HG03378 (cell line): Measurements from ENCODE around the gene DCDC1.

Experiments
- ATAC-seq: cut with Tn5 transposase; IDR thresholded peaks from one replicate; pipeline ENCODE4 v1.9.1; 2021; ENCODE audit warnings: mild to moderate bottlenecking, moderate library complexity; ENCODE audit not compliant: unreplicated experiment

Gene DCDC1

DNA sequence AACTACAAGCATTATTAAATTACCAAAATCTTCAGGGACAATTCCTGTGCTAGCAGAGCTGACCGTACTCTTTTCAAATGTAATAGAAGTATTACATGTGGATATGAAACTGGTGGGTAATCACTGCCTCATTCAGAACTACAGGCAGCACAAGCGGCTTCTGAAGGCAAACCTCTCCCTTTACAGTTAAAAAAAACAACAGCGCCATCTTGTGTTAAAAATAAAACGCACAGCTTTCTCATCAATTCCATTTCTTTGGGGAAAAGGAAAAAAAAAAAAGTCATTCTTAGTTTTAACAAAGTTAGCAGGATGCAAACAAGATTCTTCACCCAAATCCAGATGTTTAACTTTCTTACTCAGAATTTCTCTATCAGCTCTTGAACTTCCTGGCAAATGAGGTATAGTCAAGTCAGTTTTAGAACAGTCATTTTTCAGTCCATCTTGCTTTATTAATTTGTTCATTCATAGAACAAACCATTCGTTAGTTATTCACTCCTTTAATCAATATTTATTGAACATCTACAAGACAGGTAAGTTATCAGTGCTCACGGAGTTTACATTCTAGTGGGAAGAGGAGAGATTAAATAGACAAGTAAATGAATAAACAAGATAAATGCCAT, 451.6 kb downstream of the DCDC1 start:
- ATAC-seq = peak; percentile 71

DNA sequence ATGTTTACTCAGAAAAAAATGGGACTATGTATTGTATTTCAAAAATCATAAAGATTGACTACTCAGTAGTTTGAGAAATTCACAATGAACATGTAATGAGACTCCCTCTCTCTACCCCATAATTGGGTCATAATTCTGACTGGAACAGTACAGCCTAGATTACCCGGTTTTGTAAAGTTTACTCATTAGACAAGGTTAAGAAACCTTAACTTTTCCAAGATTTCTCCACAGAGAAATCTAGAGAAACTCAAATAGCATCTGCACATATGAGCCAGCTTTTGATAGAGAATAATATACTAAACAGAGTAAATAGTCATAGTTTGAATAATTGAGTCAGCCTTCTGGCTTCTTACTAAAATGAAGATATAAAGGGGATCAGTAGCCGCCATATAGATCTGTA, 452.3 kb downstream of the DCDC1 start:
- no peak for ATAC-seq

DNA sequence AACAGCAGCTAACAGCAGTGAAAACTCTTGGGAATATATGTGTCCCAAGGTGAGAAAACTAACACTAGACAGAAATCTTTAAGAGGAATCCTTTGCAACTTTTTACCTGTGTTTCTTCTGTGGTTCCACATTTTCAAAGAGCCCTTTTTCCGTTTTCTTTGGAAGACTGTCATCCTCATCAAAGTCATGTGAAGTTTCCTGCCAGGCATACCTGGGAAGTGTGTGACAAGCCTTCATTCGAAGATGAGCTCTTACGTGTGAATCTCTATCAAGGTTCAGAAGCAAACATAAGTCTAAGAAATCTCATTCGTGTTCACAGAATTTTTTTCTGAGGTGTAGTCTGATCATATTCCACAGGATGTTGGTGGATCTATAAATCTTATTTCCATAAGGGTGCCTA, 452.8 kb downstream of the DCDC1 start:
- no peak for ATAC-seq

DNA sequence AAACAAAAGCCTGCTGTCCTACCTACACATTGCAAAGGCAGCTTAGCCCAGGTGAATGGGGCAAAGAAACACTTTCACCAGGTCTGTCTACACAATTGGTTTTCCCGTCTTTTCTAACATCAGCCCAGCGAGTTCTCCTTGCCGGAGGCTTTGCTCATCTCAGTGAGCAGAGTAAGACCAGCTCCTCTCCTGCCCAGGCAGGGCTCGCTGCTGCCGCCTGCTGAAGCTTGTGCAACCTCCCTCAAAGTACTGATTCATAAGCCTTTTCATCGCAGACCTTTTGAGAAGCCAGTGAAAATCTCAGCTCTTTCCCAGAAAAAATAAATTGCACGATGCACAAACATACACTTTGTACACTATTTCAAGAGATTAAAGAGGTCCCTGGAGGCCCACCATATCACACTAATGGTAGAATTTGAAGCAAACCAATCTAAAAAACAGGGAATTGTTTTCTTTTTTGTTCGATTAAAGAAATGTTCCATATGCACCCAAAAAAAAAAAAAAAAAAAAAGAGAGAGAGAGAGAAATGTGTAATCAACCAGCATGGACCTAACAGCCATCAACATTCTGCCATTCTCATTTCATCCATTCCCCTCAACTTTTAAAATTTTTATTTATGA, 455.3 kb downstream of the DCDC1 start:
- no peak for ATAC-seq

DNA sequence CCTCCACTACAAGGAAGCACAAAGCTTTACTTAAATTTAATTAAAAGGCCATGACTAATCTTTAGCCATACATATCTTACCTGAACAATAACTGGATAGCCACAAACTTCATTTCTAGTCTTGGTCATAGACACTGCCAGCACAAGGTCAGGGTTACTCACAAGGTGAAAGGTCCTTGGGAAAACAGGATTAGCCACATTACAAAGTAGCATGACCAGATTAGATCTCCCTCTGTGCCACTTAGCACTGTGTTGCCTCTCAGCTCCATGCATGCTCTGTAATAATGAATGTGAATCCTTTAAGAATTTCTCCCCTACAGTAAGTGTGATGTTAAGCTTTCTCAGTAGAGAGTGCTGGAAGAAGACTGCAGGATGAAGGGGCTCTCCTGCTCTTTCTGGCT, 458.3 kb downstream of the DCDC1 start:
- no peak for ATAC-seq

DNA sequence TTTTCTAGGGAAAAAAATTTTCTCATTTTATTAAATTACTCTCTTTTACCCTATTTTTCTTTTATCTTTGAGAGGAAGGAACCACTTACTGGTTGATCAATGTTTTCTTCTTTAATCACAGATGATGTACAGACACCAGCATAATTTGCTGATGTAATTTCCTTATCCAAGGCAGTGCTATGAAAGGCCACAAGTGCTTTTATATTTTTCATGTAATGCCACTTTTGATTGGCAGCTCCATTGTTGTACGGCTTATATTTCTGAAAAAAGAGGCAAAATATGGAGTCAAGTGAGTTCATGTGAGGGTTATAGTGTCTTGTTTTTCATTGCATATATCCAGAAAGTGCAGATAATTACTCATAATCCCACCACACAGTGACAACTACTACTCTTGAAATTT, 460.7 kb downstream of the DCDC1 start:
- no peak for ATAC-seq

DNA sequence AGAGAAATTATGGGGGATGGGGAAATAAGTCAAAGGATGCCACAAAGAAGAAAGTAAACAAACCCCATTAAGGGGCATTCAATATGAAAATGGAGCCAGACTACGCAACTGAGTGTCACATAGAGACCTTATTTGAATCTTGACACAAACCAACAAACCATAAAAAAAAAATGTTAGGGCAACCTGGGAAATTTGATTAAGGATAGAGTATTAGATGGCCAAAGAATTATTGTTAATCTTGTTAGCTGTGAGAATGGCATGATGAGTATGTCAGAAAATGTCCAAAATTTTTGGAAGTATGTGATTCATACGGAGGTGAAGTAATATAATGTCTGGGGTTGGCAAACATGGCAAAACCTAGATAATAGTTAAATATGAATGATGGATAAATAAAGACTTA, 461.3 kb downstream of the DCDC1 start:
- no peak for ATAC-seq

DNA sequence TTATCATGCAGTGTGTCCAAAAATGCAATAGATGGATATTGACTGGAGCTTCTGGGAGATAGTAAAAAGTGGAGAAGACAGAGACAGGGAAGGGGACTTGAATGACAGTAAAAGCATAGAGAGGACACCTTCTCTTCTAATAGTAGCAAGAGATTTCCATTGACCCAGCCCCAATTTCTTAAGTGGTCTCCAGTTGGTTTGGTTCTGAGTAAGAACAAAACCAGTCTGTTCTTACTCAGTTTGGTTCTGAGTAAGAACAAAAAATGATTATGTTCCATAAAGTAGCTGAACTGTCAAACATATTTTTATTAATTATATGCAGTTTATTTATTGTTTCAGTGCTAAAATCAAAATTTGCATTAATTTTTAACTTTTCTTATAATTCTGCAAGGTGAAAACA, 466.6 kb downstream of the DCDC1 start:
- no peak for ATAC-seq

DNA sequence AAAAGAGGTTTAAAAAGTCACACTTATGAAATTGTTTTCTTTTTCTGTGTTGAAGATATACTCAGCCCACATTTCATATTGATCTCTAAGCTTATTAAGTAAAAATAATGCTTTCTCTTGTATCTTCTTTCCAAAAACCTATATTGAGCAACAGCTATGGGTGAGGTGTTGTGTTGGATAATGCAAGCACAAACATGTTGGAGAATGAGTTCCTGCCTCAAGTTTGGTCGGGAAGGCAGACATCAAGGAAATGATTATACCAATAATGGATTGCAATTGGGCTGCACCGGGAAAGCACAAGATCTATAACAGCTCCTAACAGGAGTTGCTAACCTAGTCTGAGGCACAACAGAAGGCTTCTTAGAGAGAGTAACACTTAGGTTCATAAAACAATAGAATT, 474.5 kb downstream of the DCDC1 start:
- ATAC-seq = no peak

DNA sequence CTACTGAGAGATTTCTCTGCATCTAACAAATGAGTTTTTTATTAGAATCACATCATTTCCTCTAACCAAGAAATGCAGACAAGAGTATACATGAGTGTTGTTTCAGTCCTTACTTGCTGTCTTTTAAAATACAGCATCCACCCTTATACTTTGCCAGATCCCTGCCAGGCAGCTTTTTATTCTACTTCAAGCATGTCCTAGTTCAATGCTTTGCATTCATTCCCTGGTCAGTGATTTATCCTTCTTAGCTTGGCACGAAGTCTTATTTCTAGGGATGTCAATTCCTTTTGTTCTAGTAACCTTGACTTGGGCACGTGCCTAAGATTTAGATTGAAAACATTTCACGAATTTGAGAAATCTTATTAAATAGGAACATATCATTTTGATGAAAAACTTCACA, 476.2 kb downstream of the DCDC1 start:
- no peak for ATAC-seq

DNA sequence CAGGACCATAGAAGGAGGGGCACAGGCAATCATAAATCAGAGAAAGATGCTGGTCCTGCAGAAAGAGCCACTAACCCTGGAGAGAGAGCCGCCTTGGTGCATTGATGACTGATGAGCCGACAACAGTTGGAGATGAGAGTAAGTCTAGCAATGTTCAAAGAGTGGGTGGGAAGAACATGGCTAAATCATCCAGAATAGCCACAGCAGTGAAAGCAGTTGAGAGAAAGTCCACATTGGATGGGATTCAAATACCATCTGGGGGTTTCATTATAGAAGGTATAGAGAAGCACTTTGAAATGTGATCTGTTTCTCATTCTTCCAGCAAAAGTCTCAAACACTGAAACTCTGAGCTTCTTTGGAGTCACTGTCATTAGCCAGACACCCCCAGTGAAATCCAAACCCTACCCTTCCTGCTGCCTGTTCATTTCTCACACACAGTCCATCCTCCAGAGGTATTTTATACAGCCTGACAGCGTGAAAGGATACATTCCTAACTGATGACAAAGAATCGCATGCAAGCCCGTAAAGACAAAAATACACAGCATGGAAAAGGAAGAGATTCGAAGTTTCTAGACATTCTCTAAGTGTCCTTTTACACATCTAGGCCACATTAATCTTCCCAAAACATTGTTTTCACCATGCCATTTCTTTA, 480.3 kb downstream of the DCDC1 start:
- no peak for ATAC-seq

DNA sequence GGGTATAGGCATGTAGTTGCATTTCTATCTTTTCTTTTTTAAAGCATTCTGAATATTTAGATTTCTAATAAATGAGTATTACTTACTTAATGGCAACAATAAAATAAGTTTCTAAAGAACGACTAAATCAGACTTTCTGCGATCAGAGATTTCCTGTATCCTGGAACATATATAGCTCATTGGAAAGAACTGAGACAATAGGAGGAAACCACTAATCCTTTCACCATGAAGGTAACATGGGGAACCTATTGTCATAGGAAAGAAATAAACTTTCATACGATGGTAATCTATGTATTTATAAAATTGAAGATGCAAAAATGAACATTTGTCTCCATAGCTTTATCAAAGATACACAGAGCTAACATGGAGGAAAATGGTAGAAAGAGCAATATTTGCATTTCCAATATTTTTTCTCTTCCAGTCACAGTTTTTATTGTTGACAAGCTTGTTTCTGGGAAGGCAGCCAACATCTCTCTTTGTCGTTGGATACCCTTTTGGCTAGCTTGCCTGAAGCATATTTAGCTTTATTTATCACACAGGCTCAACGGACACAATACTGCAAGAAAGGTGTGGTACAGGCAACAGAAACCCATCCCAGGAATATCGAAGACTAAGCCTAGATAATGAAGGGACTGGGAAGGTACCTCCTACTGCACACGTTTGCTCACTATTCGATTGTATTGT, 490.1 kb downstream of the DCDC1 start:
- ATAC-seq = no peak

DNA sequence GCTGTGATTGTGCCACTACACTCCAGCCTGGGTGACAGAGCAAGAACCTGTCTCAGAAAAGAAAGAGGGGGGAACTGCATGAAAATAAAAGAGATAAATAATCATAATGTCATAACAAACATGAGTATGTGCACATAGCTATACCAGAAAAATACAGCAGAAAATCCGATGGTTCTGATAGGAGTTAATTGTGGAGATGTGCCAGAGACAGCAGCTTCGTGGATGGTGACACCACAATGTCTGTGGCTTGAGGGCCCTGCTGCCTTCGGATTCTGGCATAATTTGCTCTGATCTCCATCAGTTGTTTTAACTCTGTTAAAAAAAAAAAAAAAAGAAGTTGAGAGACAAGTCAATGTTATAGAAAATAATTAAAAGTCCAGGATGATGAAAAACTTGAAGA, 491.1 kb downstream of the DCDC1 start:
- no peak for ATAC-seq

DNA sequence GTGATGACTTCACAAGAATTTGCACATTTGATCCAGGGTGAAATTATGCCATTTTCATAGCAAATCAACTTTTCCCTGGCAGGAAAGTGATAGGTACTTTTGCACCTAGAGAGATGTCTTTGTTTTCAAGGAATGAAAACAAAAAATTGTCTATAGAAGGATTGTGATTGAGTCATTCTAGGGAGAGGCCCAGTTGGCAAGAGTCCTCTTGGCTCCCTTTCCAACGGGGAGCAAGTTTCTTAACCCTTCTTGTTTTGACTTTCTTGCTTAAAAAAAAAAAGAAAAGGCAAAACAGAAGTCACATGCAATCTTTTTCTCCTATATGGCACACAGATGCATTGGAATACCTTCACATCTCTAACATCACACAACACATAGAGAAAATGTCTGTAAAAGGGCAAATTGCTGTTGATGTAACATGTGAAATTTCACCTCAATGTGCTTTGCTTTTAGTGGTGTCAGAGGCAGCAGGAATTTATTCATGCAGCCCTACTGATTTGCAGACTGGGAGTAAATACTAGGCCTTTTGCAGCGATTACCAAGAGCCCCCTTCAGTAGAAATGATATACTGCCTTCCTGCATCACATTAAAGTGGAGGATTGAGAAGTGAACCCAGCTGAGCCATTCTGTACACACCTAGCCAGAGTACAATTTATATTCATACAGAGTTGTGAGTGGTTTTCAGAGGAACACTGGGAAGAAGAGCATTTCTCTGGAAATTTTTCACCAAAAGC, 492.7 kb downstream of the DCDC1 start:
- no peak for ATAC-seq

DNA sequence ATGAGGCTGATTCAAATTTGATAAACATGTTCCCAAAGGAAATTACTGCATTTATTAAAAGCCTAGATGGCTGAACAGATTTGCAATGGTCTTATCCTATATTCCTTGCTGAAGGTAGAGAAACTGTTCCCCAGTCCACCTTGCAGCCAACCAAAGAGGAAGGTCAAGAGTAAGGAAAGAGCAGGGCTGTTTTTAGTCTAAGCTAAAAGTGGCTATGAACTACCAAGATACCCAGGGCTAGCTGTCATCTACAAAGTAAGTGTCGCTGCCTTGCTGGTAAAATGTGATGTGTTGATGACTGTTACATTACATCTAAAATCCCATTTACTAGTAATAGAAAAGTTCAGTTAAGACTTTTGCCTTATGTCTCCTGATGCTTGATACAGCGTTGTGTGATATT, 493.3 kb downstream of the DCDC1 start:
- no peak for ATAC-seq

DNA sequence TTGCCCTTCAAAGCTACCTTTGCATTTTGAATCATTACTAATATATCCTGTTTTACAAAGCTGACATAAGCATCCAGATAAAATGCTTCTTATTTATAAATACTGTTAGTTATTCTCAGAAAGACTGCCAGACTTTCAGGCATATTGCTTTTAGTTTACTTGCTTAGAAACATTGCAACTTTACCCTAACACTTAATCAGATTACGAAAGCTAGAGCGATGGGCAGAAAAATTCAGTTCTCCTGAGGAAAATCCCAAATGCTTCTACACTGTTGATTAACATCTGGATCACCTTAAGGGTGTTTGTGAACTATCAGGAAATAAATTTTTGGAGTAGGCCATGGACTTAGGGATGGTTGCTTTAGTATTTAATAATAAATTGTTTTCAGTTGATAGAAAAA, 493.7 kb downstream of the DCDC1 start:
- no peak for ATAC-seq

DNA sequence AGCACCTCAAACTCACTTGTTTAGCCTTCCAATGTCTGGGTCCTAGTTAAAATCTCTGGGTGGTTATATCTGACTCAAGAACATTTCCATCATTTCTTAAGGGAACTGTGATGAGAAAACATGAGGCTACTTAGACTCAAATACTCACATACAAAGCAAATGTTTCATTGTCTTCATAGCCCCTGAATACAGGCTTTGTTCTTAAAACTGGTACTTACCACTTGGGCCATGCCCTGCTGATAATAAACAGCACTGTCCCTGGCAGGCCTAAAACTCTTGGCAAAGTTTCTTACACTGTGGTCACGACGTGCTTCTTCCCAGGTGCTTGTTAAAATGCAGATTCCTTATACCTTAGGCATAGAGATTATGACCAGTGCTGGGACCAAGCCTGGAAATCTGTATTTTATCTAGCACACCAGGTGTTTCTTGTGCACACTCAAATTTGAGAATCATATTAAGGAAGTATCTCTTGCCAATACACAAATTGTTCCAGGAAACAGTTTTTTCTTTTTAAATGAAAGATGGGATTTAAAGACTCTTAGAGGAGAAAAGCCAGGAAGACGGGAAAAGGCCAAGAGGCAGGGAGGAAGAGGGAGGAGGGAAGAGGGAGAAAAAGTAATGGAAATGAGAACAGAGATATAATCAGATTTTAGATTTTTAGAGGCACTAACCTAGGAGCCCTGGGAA, 495.5 kb downstream of the DCDC1 start:
- ATAC-seq = no peak

DNA sequence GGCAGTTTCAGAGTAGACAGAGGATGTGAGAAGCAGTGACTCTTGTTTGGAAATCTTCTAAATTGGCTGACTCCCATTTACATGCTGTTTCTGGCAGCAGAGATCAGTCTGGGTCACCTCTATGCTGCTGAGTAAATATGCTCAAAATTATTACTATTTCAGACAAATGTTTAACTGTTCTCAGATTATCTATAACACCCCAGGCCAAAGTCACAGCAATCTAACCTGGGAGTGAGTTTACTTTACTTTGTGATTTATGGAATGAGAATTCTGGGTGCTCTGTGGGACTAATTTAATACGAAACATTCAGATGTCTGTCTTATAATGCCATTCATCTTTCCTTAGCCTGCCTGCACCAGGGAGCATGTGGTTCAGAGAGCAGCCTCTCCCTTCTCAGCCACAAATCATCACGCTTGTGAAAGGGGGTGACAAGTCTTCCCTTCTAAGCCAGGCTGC, 500.9 kb downstream of the DCDC1 start:
- ATAC-seq = no peak

DNA sequence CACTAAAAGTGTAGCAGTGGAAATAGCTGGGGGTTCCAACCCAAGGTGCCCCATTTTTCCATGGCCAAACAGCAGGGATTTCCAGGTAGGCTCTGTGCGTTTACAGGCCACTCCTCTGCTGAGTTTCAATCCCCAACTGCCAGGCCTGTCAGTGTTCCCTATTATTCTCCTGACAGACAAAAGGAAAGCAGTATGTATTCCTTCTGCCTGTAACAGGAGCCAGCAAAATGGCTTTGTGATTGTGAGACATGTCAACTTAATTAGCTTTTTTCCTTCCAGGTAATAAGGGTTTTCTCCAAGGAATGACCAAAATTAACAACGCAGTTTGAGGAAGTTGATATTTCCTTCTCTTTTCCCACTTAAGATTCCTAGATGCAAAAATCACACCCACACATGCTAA, 506.3 kb downstream of the DCDC1 start:
- no peak for ATAC-seq

DNA sequence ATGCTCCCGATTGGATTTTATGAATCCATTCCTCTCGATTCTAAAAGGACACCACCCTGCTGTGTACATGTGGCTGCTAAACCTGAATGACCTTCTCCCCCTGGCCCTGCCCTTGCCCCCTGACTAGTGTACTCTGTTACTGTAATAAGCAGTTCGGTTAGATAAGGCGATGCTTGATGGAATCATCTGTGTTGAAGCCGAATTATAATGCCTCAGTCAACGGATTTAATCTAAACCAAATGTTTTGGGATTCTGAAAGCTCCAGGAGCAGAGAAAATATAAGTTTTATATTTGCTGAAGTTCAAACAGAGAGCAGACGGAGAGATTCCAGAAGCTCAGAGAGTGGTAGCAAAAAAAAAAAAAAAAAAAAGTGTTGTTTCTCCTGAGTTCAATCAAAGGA, 508.0 kb downstream of the DCDC1 start:
- ATAC-seq = no peak

DNA sequence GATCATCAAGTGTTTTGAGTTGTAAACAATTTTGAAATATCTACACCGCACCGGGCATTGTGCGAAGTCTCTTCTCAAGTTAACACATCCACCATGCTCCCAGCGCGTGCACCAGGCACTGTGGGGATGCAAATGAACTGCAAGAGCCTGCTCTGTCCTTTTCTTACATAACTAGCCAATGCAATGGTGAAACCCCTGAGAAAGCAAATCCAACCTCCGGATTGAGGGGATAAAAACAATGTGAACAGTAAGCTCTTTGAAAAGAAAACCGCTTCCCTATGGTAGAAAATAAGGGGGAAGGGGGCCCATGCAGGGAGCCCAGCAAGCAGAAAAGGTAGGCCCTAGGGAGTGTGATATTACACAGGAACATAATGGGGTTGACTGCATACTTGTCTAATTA, 508.5 kb downstream of the DCDC1 start:
- ATAC-seq = no peak
